ENCODE data around the gene CDR2L.
"Not testable (repeated sequence)": the region's sequence is repeated elsewhere in the genome, so short reads cannot be mapped to it uniquely, and the experiment has no call there.

The CDR2L gene

DNA sequence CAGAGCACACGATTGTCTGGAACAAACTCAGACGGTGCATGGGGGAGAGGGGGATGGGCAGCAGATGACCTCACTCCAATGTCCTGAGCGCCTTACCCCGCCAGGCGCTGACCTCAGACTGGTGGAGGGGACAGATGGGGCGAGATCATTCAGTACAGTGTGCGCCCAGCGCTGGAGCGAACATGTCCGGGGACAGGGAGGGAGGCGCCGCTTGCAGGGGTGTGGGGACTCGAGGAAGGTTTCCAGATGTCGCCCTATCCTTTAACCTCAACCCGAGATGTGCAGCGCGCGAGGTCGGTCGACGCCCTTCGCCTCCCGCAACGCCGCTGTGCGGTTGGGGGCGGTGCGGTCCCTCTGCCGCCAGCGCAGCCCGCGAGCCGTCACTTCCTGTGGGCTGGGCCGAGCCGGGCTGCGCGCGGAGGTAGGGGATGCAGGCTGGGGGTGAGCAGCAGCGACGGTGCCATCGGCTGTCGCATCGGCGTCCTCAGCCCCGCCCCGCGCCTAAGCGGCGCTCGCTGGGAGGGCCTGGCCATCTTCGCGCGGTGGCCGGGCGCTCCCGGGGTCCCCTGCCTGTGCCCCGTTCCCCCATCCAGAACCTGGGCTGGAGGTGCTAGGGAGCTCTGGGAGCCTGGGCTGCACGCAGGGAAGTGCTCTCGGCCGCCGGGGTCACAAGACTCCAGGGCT lies 5.3 kb upstream of the CDR2L start:
- H3K36me3 Mint-ChIP-seq (ENCODE audit: low read depth), result no peaks in the 10 kb centered on the region
- peak overlapping the region; percentile 37 to 91 (median 83) for H3K27ac Mint-ChIP-seq
- peaks cover 10% of the 10 kb centered on the region for H3K4me1 Mint-ChIP-seq
- peak overlapping the region; percentile 89 to 93 (median 91) for H3K4me3 Mint-ChIP-seq
- TF ChIP-seq, protein P1, sequence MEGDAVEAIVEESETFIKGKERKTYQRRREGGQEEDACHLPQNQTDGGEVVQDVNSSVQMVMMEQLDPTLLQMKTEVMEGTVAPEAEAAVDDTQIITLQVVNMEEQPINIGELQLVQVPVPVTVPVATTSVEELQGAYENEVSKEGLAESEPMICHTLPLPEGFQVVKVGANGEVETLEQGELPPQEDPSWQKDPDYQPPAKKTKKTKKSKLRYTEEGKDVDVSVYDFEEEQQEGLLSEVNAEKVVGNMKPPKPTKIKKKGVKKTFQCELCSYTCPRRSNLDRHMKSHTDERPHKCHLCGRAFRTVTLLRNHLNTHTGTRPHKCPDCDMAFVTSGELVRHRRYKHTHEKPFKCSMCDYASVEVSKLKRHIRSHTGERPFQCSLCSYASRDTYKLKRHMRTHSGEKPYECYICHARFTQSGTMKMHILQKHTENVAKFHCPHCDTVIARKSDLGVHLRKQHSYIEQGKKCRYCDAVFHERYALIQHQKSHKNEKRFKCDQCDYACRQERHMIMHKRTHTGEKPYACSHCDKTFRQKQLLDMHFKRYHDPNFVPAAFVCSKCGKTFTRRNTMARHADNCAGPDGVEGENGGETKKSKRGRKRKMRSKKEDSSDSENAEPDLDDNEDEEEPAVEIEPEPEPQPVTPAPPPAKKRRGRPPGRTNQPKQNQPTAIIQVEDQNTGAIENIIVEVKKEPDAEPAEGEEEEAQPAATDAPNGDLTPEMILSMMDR (IDR thresholded peaks at IDR 0.05; ENCODE audit: unreplicated experiment in 3 of 3), result no peak
- H3K9me3 Mint-ChIP-seq, result no peaks in the 10 kb centered on the region
- peaks cover 10% of the 10 kb centered on the region for H3K27me3 Mint-ChIP-seq (ENCODE audit: low read depth)

- H3K36me3 Mint-ChIP-seq (ENCODE audit: low read depth); H3K27me3 Mint-ChIP-seq (ENCODE audit: low read depth); H3K9me3 Mint-ChIP-seq: not testable (repeated sequence)
- H3K4me3 Mint-ChIP-seq, result peak overlapping the region; percentile 82 to 93 (median 91)
- peaks cover 11% of the 10 kb centered on the region for H3K4me1 Mint-ChIP-seq
- peak overlapping the region in 1 of 3 experiments; percentile 67 for H3K27ac Mint-ChIP-seq
Observed at GRCh38 chr17:74982663-74983313, 4.6 kb upstream of the CDR2L start.

DNA sequence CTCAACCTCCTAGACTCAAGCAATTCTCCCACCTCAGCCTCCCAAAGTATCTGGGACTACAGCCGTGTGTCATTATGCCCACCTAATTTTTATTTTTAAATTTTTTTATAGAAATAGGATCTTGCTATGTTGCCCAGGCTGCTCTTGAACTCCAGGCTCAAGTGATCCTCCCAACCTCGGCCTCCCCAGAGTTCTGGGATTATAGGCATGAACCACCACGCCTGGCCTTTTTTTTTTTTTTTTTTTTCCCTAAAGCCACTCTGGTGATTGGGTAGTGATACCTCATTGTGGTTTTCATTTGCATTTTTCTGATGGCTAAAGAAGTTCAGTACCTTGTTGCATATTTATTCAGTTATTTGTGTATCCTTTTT lies 1.2 kb upstream of the CDR2L start:
- Mint-ChIP-seq H3K27me3 (ENCODE audit: low read depth) (no peaks in the 10 kb centered on the region), H3K4me1 (peaks cover 13% of the 10 kb centered on the region)

DNA sequence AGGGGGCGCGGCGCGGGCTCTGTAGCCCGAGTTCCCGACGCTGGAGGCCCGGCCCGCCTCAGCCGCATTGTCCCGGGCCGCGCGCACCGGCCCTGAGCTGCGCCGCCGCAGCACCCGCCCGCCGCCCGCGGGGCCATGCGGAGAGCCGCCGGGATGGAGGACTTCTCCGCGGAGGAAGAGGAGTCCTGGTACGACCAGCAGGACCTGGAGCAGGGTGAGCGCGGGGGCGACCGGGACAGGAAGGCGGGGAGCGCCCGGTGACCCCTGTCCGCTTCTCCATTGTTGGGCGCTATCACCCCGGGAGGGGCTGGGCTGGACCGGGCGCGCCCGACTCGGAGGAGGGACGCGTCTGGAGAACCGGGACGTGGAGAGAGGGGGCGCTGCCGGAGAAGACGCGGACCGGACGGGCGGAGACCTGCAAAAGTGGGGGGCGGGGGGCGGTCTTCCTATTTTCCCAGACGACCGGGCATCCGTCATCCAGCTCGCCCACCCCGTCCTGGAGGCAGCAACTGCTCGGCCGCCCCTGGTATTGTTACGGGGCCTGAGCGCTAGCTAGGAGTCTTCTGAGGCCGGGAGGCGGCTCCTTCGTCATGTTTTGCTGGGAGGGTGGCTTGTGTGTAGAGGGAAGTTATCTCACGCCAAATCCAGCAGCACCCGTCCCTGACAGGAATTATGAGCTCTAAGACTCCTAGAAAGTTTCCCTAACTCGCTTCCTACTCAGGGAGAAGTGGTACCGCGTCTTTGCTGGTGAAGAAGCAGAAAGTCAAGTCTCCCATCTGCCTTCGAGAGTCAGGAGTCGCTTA lies 678 bp downstream of the CDR2L start:
- H3K4me3 Mint-ChIP-seq, result peak overlapping the region; percentile 93 to 95 (median 94)
- no peaks in the 10 kb centered on the region for H3K9me3 Mint-ChIP-seq
- H3K36me3 Mint-ChIP-seq (ENCODE audit: low read depth), result no peaks in the 10 kb centered on the region
- peak overlapping the region; percentile 83 to 93 (median 91) for H3K27ac Mint-ChIP-seq
- peaks cover 24% of the 10 kb centered on the region for H3K4me1 Mint-ChIP-seq
- TF ChIP-seq, protein P1 (IDR thresholded peaks at IDR 0.05; ENCODE audit: unreplicated experiment in 3 of 3), result peak in 2 of 3 experiments; percentile 7 to 8
- no peaks in the 10 kb centered on the region for H3K27me3 Mint-ChIP-seq (ENCODE audit: low read depth)

More for the DNA sequence above, 1.2 kb upstream of the CDR2L start:
- Mint-ChIP-seq H3K9me3 (no peaks in the 10 kb centered on the region), H3K36me3 (ENCODE audit: low read depth) (no peaks in the 10 kb centered on the region), H3K27ac (no peak overlapping the region), H3K4me3 (peak overlapping the region in 1 of 3 experiments; percentile 89)
- TF ChIP-seq, protein P1 (IDR thresholded peaks at IDR 0.05; ENCODE audit: unreplicated experiment in 3 of 3), result no peak

- Mint-ChIP-seq H3K4me1 (peaks cover 31% of the 10 kb centered on the region), H3K9me3 (no peaks in the 10 kb centered on the region), H3K4me3 (peak overlapping the region in 2 of 3 experiments; percentile 53 to 61), H3K27ac (no peak overlapping the region), H3K36me3 (ENCODE audit: low read depth) (no peaks in the 10 kb centered on the region), H3K27me3 (ENCODE audit: low read depth) (no peaks in the 10 kb centered on the region)
- TF ChIP-seq, protein P1 (IDR thresholded peaks at IDR 0.05; ENCODE audit: unreplicated experiment in 3 of 3), result no peak
Observed at GRCh38 chr17:74990581-74991105, 3.2 kb downstream of the CDR2L start.

GRCh38 chr17:74992223-74992622 lies 4.8 kb downstream of the CDR2L start:
- peaks cover 28% of the 10 kb centered on the region for H3K4me1 Mint-ChIP-seq
- no peaks in the 10 kb centered on the region for H3K27me3 Mint-ChIP-seq (ENCODE audit: low read depth)
- H3K36me3 Mint-ChIP-seq (ENCODE audit: low read depth), result no peaks in the 10 kb centered on the region
- TF ChIP-seq, protein P1 (IDR thresholded peaks at IDR 0.05; ENCODE audit: unreplicated experiment in 3 of 3), result no peak
- H3K27ac Mint-ChIP-seq, result peak overlapping the region; percentile 71 to 89 (median 79)
- H3K4me3 Mint-ChIP-seq, result peak overlapping the region; percentile 5 to 63 (median 63)
- no peaks in the 10 kb centered on the region for H3K9me3 Mint-ChIP-seq

Data from nephron (organoid).